WTC11 (cell line): Measurements from ENCODE around the gene RAB3A. TPM values are rescaled to one million over a fixed set of nuclear protein-coding genes. Genes with fewer than 3 reads are reported as not detected.
A peak's percentile ranks its signal among the peaks of the same experiment; 100 is the strongest.

Experiments
- ATAC-seq: fragments of 200-7000 bp; cut with Tn5 transposase; 2 replicates; pipeline ENCODE4 v1.10.0; 2021; ENCODE audit warnings: mild to moderate bottlenecking, moderate library complexity
- CTCF ChIA-PET: fragments of 300-600 bp; sonication (Branson Sonifier 250); formaldehyde crosslinking; loops from one replicate; lab custom pipeline; 2021; ENCODE audit warnings: antibody characterized with exemption; lab: Charles Lee
- POLR2A ChIA-PET: fragments of 350-600 bp; sonication (Branson Sonifier 250); formaldehyde crosslinking; loops from one replicate; lab custom pipeline; 2021; ENCODE audit warnings: antibody characterized with exemption; lab: Charles Lee
- DNase-seq: peaks from one replicate; pipeline ENCODE4 v3.0.0; 2021; ENCODE audit warnings: low spot score
- H3K27ac Mint-ChIP-seq: 2 replicates; pipeline ENCODE4 v1.8.0; 2021; ENCODE audit warnings: mixed read lengths
- H3K27me3 Mint-ChIP-seq: 2 replicates; pipeline ENCODE4 v1.8.0; 2021; ENCODE audit warnings: low read depth, mild to moderate bottlenecking, moderate library complexity, mixed read lengths
- H3K36me3 Mint-ChIP-seq: 2 replicates; pipeline ENCODE4 v1.8.0; 2021; ENCODE audit warnings: mixed read lengths
- H3K4me1 Mint-ChIP-seq: 2 replicates; pipeline ENCODE4 v1.8.0; 2022; ENCODE audit warnings: mixed read lengths
- H3K4me3 Mint-ChIP-seq: 2 replicates; pipeline ENCODE4 v1.8.0; 2021; ENCODE audit warnings: mild to moderate bottlenecking, moderate library complexity, mixed read lengths
- H3K9me3 Mint-ChIP-seq: 2 replicates; pipeline ENCODE4 v1.8.0; 2021; ENCODE audit warnings: mixed read lengths
- PREB ChIP-seq: sonication (generic); formaldehyde crosslinking; IDR thresholded peaks from 2 replicates; pipeline ENCODE4 v1.8.1; 2022; ENCODE audit warnings: mild to moderate bottlenecking, missing genetic modification reagents, moderate library complexity, borderline replicate concordance
- RELA ChIP-seq: sonication (generic); formaldehyde crosslinking; IDR thresholded peaks from 2 replicates; pipeline ENCODE4 v1.8.1; 2022; ENCODE audit warnings: missing genetic modification reagents, mild to moderate bottlenecking, borderline replicate concordance
- ZBTB43 ChIP-seq: sonication (generic); formaldehyde crosslinking; IDR thresholded peaks from 2 replicates; pipeline ENCODE4 v1.8.1; 2023; ENCODE audit warnings: mild to moderate bottlenecking, missing genetic modification reagents
- ZNF121 ChIP-seq: sonication (generic); formaldehyde crosslinking; IDR thresholded peaks from 2 replicates; pipeline ENCODE4 v1.8.0; 2023; ENCODE audit warnings: missing genetic modification reagents
- total RNA-seq: library from RNA; stranded (reverse); gene quantifications from 3 replicates; pipeline ENCODE4 v1.2.3, GENCODE V29; 2021
- TF ChIP-seq, protein P1 (sequence below): sonication (generic); formaldehyde crosslinking; IDR thresholded peaks from 2 replicates; pipeline ENCODE4 v1.8.0; 2022; ENCODE audit warnings: mild to moderate bottlenecking, missing genetic modification reagents
- TF ChIP-seq, protein P2 (sequence below): sonication (generic); formaldehyde crosslinking; IDR thresholded peaks from 2 replicates; pipeline ENCODE4 v1.8.0; 2022; ENCODE audit warnings: mild to moderate bottlenecking, missing genetic modification reagents
- TF ChIP-seq, protein P3 (sequence below): sonication (generic); formaldehyde crosslinking; IDR thresholded peaks from 2 replicates; pipeline ENCODE4 v1.8.1; 2023; ENCODE audit warnings: mild to moderate bottlenecking, missing genetic modification reagents, borderline replicate concordance
- TF ChIP-seq, protein P4 (sequence below): fragments of 200-600 bp; IDR thresholded peaks from 2 replicates; pipeline ENCODE4 v1.8.0; 2022; ENCODE audit warnings: antibody characterized with exemption

RAB3A gene
- total RNA-seq, 1 experiment from 2014 or later = 12.2 TPM

- H3K27ac Mint-ChIP-seq = no peak overlapping the region
- POLR2A ChIA-PET = interaction anchor here (1.0 to 4.7 kb wide), 4 partner anchors 29 to 71 kb away, joined by 3 to 27 read pairs (median 6); partner anchors contain the start of genes JUND, LSM4, MPV17L2 and RAB3A
- no peak for DNase-seq
- TF ChIP-seq, protein P1, sequence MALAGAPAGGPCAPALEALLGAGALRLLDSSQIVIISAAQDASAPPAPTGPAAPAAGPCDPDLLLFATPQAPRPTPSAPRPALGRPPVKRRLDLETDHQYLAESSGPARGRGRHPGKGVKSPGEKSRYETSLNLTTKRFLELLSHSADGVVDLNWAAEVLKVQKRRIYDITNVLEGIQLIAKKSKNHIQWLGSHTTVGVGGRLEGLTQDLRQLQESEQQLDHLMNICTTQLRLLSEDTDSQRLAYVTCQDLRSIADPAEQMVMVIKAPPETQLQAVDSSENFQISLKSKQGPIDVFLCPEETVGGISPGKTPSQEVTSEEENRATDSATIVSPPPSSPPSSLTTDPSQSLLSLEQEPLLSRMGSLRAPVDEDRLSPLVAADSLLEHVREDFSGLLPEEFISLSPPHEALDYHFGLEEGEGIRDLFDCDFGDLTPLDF (CRISPR knock-in tag) = no peak
- no peak for TF ChIP-seq ZBTB43 (CRISPR knock-in tag)
- TF ChIP-seq, protein P2, sequence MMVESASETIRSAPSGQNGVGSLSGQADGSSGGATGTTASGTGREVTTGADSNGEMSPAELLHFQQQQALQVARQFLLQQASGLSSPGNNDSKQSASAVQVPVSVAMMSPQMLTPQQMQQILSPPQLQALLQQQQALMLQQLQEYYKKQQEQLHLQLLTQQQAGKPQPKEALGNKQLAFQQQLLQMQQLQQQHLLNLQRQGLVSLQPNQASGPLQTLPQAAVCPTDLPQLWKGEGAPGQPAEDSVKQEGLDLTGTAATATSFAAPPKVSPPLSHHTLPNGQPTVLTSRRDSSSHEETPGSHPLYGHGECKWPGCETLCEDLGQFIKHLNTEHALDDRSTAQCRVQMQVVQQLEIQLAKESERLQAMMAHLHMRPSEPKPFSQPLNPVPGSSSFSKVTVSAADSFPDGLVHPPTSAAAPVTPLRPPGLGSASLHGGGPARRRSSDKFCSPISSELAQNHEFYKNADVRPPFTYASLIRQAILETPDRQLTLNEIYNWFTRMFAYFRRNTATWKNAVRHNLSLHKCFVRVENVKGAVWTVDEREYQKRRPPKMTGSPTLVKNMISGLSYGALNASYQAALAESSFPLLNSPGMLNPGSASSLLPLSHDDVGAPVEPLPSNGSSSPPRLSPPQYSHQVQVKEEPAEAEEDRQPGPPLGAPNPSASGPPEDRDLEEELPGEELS = no peak
- TF ChIP-seq, protein P3, sequence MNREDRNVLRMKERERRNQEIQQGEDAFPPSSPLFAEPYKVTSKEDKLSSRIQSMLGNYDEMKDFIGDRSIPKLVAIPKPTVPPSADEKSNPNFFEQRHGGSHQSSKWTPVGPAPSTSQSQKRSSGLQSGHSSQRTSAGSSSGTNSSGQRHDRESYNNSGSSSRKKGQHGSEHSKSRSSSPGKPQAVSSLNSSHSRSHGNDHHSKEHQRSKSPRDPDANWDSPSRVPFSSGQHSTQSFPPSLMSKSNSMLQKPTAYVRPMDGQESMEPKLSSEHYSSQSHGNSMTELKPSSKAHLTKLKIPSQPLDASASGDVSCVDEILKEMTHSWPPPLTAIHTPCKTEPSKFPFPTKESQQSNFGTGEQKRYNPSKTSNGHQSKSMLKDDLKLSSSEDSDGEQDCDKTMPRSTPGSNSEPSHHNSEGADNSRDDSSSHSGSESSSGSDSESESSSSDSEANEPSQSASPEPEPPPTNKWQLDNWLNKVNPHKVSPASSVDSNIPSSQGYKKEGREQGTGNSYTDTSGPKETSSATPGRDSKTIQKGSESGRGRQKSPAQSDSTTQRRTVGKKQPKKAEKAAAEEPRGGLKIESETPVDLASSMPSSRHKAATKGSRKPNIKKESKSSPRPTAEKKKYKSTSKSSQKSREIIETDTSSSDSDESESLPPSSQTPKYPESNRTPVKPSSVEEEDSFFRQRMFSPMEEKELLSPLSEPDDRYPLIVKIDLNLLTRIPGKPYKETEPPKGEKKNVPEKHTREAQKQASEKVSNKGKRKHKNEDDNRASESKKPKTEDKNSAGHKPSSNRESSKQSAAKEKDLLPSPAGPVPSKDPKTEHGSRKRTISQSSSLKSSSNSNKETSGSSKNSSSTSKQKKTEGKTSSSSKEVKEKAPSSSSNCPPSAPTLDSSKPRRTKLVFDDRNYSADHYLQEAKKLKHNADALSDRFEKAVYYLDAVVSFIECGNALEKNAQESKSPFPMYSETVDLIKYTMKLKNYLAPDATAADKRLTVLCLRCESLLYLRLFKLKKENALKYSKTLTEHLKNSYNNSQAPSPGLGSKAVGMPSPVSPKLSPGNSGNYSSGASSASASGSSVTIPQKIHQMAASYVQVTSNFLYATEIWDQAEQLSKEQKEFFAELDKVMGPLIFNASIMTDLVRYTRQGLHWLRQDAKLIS (CRISPR knock-in tag) = no peak
- TF ChIP-seq PREB = no peak
- H3K4me3 Mint-ChIP-seq = no peak overlapping the region
- H3K4me1 Mint-ChIP-seq = peaks cover 22% of the 10 kb centered on the region
- H3K9me3 Mint-ChIP-seq = peaks cover 10% of the 10 kb centered on the region
- no peak for ATAC-seq
- 0 out of 2 replicates have a peak, but pooled peaks cover 6% of the 10 kb centered on the region for H3K36me3 Mint-ChIP-seq
- CTCF ChIA-PET = interaction anchor here (0.5 to 12.7 kb wide), 35 partner anchors 11 to 883 kb away, joined by 3 to 369 read pairs (median 8); partner anchors contain the start of genes ARRDC2, GDF15, IFI30 and LSM4
- H3K27me3 Mint-ChIP-seq = peaks cover 13% of the 10 kb centered on the region
Measured at GRCh38 chr19:18252370-18252717, 48.5 kb upstream of the RAB3A start.

DNA sequence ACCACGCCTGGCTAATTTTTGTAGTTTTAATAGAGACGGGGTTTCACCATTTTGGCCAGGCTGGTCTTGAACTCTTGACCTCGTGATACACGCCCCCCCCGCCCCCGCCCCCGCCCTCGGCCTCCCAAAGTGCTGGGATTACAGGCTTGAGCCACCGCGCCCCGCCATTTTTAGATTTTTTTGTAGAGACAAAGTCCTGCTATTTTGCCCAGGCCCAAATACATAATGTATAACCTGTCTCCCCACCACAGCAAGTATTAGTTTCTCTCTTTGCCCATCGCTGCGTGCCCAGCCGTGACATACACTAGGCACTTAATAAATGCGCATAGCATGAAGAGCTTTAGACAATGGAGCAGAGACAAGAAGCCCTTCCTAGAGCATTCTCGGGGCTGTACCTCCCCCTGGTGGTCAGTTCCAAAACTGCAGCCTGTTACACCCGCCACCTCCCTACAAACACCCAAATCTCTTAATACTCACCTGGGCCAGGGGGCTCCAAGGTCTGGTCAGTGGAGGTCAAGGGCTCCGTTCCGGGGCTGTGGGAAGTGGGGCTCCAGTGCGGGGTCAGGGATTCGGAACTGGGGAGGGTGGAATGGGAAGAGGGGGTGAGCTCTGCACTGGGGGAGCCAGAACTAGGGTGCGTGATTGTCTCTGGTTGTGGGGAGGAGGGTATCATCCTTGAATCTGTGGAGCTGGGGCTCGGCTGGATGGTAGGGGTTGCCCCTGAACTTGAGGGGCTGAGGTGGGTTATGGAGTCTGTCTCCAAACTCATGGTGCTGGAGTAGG lies 47.9 kb upstream of the RAB3A start:
- Mint-ChIP-seq H3K27me3 (peaks cover 13% of the 10 kb centered on the region), H3K4me3 (no peak overlapping the region), H3K4me1 (peaks cover 22% of the 10 kb centered on the region), H3K36me3 (0 out of 2 replicates have a peak, but pooled peaks cover 6% of the 10 kb centered on the region), H3K9me3 (peaks cover 10% of the 10 kb centered on the region), H3K27ac (peak overlapping the region; percentile 35; the same call in 1 of the 2 replicates)
- TF ChIP-seq RELA (CRISPR knock-in tag) (no peak), ZNF121 (CRISPR knock-in tag) (0 out of 2 replicates have a peak, but pooled peaks have one; percentile 27)
- TF ChIP-seq, protein P4, sequence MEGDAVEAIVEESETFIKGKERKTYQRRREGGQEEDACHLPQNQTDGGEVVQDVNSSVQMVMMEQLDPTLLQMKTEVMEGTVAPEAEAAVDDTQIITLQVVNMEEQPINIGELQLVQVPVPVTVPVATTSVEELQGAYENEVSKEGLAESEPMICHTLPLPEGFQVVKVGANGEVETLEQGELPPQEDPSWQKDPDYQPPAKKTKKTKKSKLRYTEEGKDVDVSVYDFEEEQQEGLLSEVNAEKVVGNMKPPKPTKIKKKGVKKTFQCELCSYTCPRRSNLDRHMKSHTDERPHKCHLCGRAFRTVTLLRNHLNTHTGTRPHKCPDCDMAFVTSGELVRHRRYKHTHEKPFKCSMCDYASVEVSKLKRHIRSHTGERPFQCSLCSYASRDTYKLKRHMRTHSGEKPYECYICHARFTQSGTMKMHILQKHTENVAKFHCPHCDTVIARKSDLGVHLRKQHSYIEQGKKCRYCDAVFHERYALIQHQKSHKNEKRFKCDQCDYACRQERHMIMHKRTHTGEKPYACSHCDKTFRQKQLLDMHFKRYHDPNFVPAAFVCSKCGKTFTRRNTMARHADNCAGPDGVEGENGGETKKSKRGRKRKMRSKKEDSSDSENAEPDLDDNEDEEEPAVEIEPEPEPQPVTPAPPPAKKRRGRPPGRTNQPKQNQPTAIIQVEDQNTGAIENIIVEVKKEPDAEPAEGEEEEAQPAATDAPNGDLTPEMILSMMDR = peak; percentile 99
- CTCF ChIA-PET = interaction anchor here (0.5 to 12.7 kb wide), 46 partner anchors 9 to 883 kb away, joined by 3 to 369 read pairs (median 5); partner anchors contain the start of genes ARRDC2, GDF15, IFI30 and LSM4
- POLR2A ChIA-PET = interaction anchor here (0.6 to 4.7 kb wide), 5 partner anchors 19 to 71 kb away, joined by 3 to 27 read pairs (median 4); partner anchors contain the start of genes JUND, LSM4, MPV17L2 and RAB3A
- DNase-seq = peak; percentile 93
- ATAC-seq = peak; percentile 83
